ENCODE measurements around the gene THAP9. TPM values are rescaled to one million over a fixed set of nuclear protein-coding genes. Genes with fewer than 3 reads are reported as not detected.

The THAP9 gene
- total RNA-seq, 1 experiment from 2014 or later: 3.5 TPM

DNA sequence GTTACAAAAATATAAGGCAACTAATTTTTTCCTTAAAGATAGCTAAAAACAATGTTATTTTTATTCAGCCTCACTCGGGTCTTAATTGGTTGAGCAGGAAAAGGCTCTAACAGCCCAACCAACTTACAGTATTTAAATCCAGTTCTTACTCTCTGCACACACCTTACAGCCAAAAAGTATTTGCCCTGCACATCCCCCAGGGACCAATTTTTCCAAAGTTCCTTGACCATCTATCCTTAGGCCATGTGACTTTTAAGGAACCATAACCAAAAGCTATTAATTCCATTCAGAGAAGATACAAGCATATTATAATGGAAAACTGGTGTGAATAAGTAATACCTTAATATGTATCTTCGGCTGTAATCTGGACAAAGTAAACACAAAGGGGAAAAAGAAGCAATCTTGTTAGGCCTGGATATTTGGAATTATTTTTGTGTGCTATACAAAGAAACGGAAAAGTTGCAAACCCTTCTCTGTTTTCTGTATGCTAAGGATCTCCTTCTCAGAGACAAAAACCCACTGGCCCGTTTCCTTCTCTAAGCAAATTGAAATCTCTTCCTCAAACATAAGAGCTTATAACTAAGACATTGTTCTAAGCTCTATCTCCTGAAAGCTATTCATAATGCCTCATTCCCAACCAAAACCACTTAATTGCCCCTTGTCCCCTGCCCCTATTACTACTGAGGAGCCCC is 1.0 kb upstream of the THAP9 start:
- no peak for DNase-seq
- Histone ChIP-seq H3K4me2 (peak overlapping the region; percentile 92), H3K4me1 (replicated peaks; ENCODE audit: insufficient read depth) (peaks cover 18% of the 10 kb centered on the region), H3K9me3 (ENCODE audit: insufficient read depth, low read depth) (no peaks in the 10 kb centered on the region), H3K27ac (peak overlapping the region; percentile 95), H2AFZ (peak overlapping the region; percentile 80; the same call in 1 of the 2 replicates), H3K36me3 (ENCODE audit: low read depth) (peaks cover 28% of the 10 kb centered on the region), H3K27me3 (ENCODE audit: insufficient read depth, low read depth) (no peaks in the 10 kb centered on the region), H3K9me2 (ENCODE audit: insufficient read depth) (no peaks in the 10 kb centered on the region), H4K20me1 (ENCODE audit: insufficient read depth) (peaks cover 18% of the 10 kb centered on the region), H3K4me3 (peak overlapping the region; percentile 86), H3K79me2 (ENCODE audit: low read depth) (peaks cover 77% of the 10 kb centered on the region), H3F3A (ENCODE audit: insufficient read depth, low read depth) (peaks cover 50% of the 10 kb centered on the region)
- no TSS peak for BruUV-seq (replicated peaks)
- TF ChIP-seq, protein P1, sequence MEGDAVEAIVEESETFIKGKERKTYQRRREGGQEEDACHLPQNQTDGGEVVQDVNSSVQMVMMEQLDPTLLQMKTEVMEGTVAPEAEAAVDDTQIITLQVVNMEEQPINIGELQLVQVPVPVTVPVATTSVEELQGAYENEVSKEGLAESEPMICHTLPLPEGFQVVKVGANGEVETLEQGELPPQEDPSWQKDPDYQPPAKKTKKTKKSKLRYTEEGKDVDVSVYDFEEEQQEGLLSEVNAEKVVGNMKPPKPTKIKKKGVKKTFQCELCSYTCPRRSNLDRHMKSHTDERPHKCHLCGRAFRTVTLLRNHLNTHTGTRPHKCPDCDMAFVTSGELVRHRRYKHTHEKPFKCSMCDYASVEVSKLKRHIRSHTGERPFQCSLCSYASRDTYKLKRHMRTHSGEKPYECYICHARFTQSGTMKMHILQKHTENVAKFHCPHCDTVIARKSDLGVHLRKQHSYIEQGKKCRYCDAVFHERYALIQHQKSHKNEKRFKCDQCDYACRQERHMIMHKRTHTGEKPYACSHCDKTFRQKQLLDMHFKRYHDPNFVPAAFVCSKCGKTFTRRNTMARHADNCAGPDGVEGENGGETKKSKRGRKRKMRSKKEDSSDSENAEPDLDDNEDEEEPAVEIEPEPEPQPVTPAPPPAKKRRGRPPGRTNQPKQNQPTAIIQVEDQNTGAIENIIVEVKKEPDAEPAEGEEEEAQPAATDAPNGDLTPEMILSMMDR (conservative IDR thresholded peaks at IDR 0.05): no peak
- no peak for TF ChIP-seq EZH2 (IDR thresholded peaks at IDR 0.05; ENCODE audit: low read depth)
- POLR2A ChIA-PET (ENCODE audit: unreplicated experiment): interaction anchor here (0.7 to 1.1 kb wide), 3 partner anchors 10 to 461 kb away, joined by 5 to 7 read pairs (median 6); partner anchors contain the start of gene COPS4
- intact Hi-C loops (cut with micrococcal nuclease; ENCODE audit: unreplicated experiment): loop anchor here (1.0 to 10.0 kb wide), 6 partner anchors 8 to 525 kb away; partner anchors contain the start of genes COQ2, HNRNPD and SEC31A
- CTCF ChIA-PET: interaction anchor here (0.5 kb wide), 1 partner anchor 337 kb away, joined by 3 read pairs; the partner anchor contains the start of gene TMEM150C

DNA sequence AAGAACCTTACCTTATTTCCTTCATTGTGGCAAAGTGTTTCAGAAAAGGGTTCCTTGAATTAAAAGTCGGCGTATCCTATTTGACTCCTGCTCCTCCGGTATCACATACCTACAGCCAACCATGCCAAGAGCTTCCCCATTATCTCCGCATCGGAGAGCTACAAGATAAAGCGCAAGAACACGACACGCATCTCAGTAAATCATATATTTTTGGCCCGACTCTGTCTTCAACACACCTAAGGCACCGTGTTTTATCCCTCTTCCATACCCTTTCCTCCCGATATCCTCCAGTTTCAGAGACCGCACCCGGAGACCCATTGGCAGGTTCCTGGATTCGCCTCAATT is 497 bp upstream of the THAP9 start:
- DNase-seq: no peak
- Histone ChIP-seq H3K9me3 (ENCODE audit: insufficient read depth, low read depth) (no peaks in the 10 kb centered on the region), H3K79me2 (ENCODE audit: low read depth) (peaks cover 72% of the 10 kb centered on the region), H2AFZ (peak overlapping the region; percentile 80; the same call in 1 of the 2 replicates), H3F3A (ENCODE audit: insufficient read depth, low read depth) (peaks cover 46% of the 10 kb centered on the region), H3K4me2 (peak overlapping the region; percentile 92), H3K4me1 (replicated peaks; ENCODE audit: insufficient read depth) (peaks cover 18% of the 10 kb centered on the region), H3K36me3 (ENCODE audit: low read depth) (peaks cover 23% of the 10 kb centered on the region), H3K4me3 (peak overlapping the region; percentile 86), H3K27ac (peak overlapping the region; percentile 95), H3K27me3 (ENCODE audit: insufficient read depth, low read depth) (no peaks in the 10 kb centered on the region), H3K9me2 (ENCODE audit: insufficient read depth) (no peaks in the 10 kb centered on the region), H4K20me1 (ENCODE audit: insufficient read depth) (peaks cover 18% of the 10 kb centered on the region)
- intact Hi-C loops (cut with micrococcal nuclease; ENCODE audit: unreplicated experiment): loop anchor here (1.0 kb wide), 1 partner anchor 471 kb away; no protein-coding TSS in a partner anchor
- ChIA-PET POLR2A (ENCODE audit: unreplicated experiment) (interaction anchor here (0.6 to 1.1 kb wide), 5 partner anchors 18 to 461 kb away, joined by 3 to 7 read pairs (median 5); partner anchors contain the start of gene COPS4), CTCF (no interaction called here)
- TF ChIP-seq EZH2 (IDR thresholded peaks at IDR 0.05; ENCODE audit: low read depth): no peak
- TF ChIP-seq, protein P1 (conservative IDR thresholded peaks at IDR 0.05): no peak
- TSS peak; percentile 63 for BruUV-seq (replicated peaks)

GRCh38 chr4:82901183-82901718 is 716 bp downstream of the THAP9 start:
- POLR2A ChIA-PET (ENCODE audit: unreplicated experiment): interaction anchor here (0.6 to 1.0 kb wide), 3 partner anchors 36 to 1734 kb away, joined by 3 to 7 read pairs (median 6); no protein-coding TSS in a partner anchor
- H3K79me2 ChIP-seq (ENCODE audit: low read depth): peaks cover 62% of the 10 kb centered on the region
- H3K4me1 ChIP-seq (replicated peaks; ENCODE audit: insufficient read depth): peaks cover 18% of the 10 kb centered on the region
- DNase-seq: no peak
- CTCF ChIA-PET: no interaction called here
- H4K20me1 ChIP-seq (ENCODE audit: insufficient read depth): peaks cover 14% of the 10 kb centered on the region
- H3K4me2 ChIP-seq: peak overlapping the region; percentile 91
- H3K4me3 ChIP-seq: peak overlapping the region; percentile 86
- H3K27ac ChIP-seq: peak overlapping the region; percentile 95
- TF ChIP-seq, protein P1 (conservative IDR thresholded peaks at IDR 0.05): no peak
- no peak for TF ChIP-seq EZH2 (IDR thresholded peaks at IDR 0.05; ENCODE audit: low read depth)
- no peaks in the 10 kb centered on the region for H3K9me3 ChIP-seq (ENCODE audit: insufficient read depth, low read depth)
- intact Hi-C loops (cut with micrococcal nuclease; ENCODE audit: unreplicated experiment): no loop called here
- peaks cover 36% of the 10 kb centered on the region for H3F3A ChIP-seq (ENCODE audit: insufficient read depth, low read depth)
- H3K27me3 ChIP-seq (ENCODE audit: insufficient read depth, low read depth): no peaks in the 10 kb centered on the region
- peaks cover 21% of the 10 kb centered on the region for H3K36me3 ChIP-seq (ENCODE audit: low read depth)
- peak overlapping the region; percentile 86 for H2AFZ ChIP-seq
- no peaks in the 10 kb centered on the region for H3K9me2 ChIP-seq (ENCODE audit: insufficient read depth)
- BruUV-seq (replicated peaks): TSS peak; percentile 61
